ENCODE data around the gene HYAL3. TPM values are rescaled to one million over a fixed set of nuclear protein-coding genes. Genes with fewer than 3 reads are reported as not detected.

Gene HYAL3
- total and polyA plus RNA-seq, 2 of the 8 experiments (the other 6 are each of a cell fraction or from before 2014, with no cell fraction given): 3.2 to 12.2 TPM

GRCh38 chr3:50314816-50315215 lies 15.6 kb upstream of the HYAL3 start (continued):
- TF ChIP-seq ATF3 (IDR thresholded peaks at IDR 0.05; ENCODE audit: insufficient read depth, low read depth, low read length): no peak
- no peak for TF ChIP-seq CTCF (IDR thresholded peaks at IDR 0.05; ENCODE audit: control extremely low read depth in 1 of 3, insufficient read depth in 1 of 3, low read depth in 1 of 3, low read length in 3 of 3)
- TF ChIP-seq RXRA (IDR thresholded peaks at IDR 0.05; ENCODE audit: insufficient read depth, low read depth, low read length): no peak
- TF ChIP-seq KDM1A (IDR thresholded peaks at IDR 0.05; ENCODE audit: borderline replicate concordance, low read length): no peak
- no peak for TF ChIP-seq YY1 (IDR thresholded peaks at IDR 0.05; ENCODE audit: low read depth, low read length)
- TF ChIP-seq MAFK (IDR thresholded peaks at IDR 0.05; ENCODE audit: low read depth, low read length): no peak

All from H1 (cell line).